Urinary bladder (tissue), 4 donors: ENCODE data around the gene ST3GAL3. TPM values are rescaled to one million over a fixed set of nuclear protein-coding genes. Genes with fewer than 3 reads are reported as not detected.

Experiments used
- DNase-seq: peaks from one replicate; pipeline ENCODE4 v3.0.0-alpha.2; 2015; ENCODE audit errors: extremely low spot score
- H3K27ac ChIP-seq: one replicate; pipeline ENCODE4 v1.5.1; 2013; ENCODE audit warnings: low read depth, mild to moderate bottlenecking, moderate library complexity
- H3K36me3 ChIP-seq: one replicate; pipeline ENCODE4 v1.6.1; 2013; ENCODE audit warnings: mild to moderate bottlenecking, moderate library complexity; ENCODE audit not compliant: insufficient read depth
- H3K4me1 ChIP-seq: one replicate; pipeline ENCODE4 v1.6.1; 2013; ENCODE audit warnings: mild to moderate bottlenecking, moderate library complexity; ENCODE audit not compliant: insufficient read depth
- H3K4me3 ChIP-seq: one replicate; pipeline ENCODE4 v1.5.1; 2013; ENCODE audit warnings: low read depth, low read length
- WGBS: extraction: QIAGEN DNeasy Blood & Tissue Kit; methylation state at CpG from one replicate; pipeline ENCODE4 v1.1.7; 2013; 5-methylcytosine and 5-hydroxymethylcytosine counted together
- polyA plus RNA-seq: library from polyadenylated mRNA; stranded (reverse); fragments of 200-250 nt; gene quantifications from one replicate; pipeline ENCODE4 v1.2.3, GENCODE V29; 2013
- small RNA-seq: library from RNA; depleted of rRNA; stranded (forward); fragments of <200 nt; gene quantifications from one replicate; pipeline ENCODE3, GENCODE V24; 2014
- total RNA-seq: library from RNA; depleted of rRNA; stranded (reverse); fragments of >200 nt; gene quantifications from one replicate; pipeline ENCODE4 v1.2.3, GENCODE V29; 2014
- donor health status: healthy with polysubstance abuse.
- donor health status: healthy.

Gene ST3GAL3
- total and polyA plus RNA-seq, 2 donors: 25.4 to 27.2 TPM

GRCh38 chr1:43976045-43976444, 268.7 kb downstream of the ST3GAL3 start:
- no peaks in the 10 kb centered on the region for H3K36me3 ChIP-seq
- no peak overlapping the region for H3K27ac ChIP-seq
- 82% methylated on average over 4 of the region's 4 CpGs for WGBS
- no peak for DNase-seq
- no peaks in the 10 kb centered on the region for H3K4me1 ChIP-seq
- H3K4me3 ChIP-seq: peak overlapping the region; percentile 76

GRCh38 chr1:43976890-43977289, 269.6 kb downstream of the ST3GAL3 start:
- Histone ChIP-seq H3K4me3 (no peak overlapping the region), H3K4me1 (no peaks in the 10 kb centered on the region), H3K36me3 (no peaks in the 10 kb centered on the region), H3K27ac (no peak overlapping the region)
- DNase-seq: no peak
- WGBS: 92% methylated on average over 8 of the region's 8 CpGs

GRCh38 chr1:43977376-43978263, 270.3 kb downstream of the ST3GAL3 start:
- DNase-seq: no peak
- Histone ChIP-seq H3K27ac (no peak overlapping the region), H3K4me3 (no peak overlapping the region), H3K4me1 (no peaks in the 10 kb centered on the region), H3K36me3 (no peaks in the 10 kb centered on the region)
- 84% methylated on average over 9 of the region's 9 CpGs for WGBS

- Histone ChIP-seq H3K36me3 (no peaks in the 10 kb centered on the region), H3K4me3 (no peak overlapping the region), H3K27ac (no peak overlapping the region), H3K4me1 (no peaks in the 10 kb centered on the region)
- WGBS: 70% methylated on average over 5 of the region's 5 CpGs
- DNase-seq: no peak
Observed at GRCh38 chr1:43978264-43978550, 270.9 kb downstream of the ST3GAL3 start.

GRCh38 chr1:43978551-43979260, 271.4 kb downstream of the ST3GAL3 start, which contains the start of gene B4GALT2:
Gene B4GALT2, plus strand, starts transcription at chr1:43979210. Its CDS starts 1,951 bp downstream, at chr1:43981161.
- Histone ChIP-seq H3K4me3 (peak within 1 kb of the TSS; percentile 73), H3K4me1 (no peaks in the 10 kb centered on the region), H3K27ac (no peak within 1 kb of the TSS), H3K36me3 (no peaks in the 10 kb centered on the region)
- WGBS: 6% methylated on average over 47 of the region's 54 CpGs
- no peak for DNase-seq

GRCh38 chr1:43979261-43979527, 271.9 kb downstream of the ST3GAL3 start:
- DNase-seq: no peak
- no peaks in the 10 kb centered on the region for H3K4me1 ChIP-seq
- under 1% methylated on average over 43 of the region's 45 CpGs for WGBS
- H3K4me3 ChIP-seq: peak overlapping the region; percentile 73
- H3K27ac ChIP-seq: no peak overlapping the region
- no peaks in the 10 kb centered on the region for H3K36me3 ChIP-seq

GRCh38 chr1:43979528-43980254, 272.4 kb downstream of the ST3GAL3 start:
- Histone ChIP-seq H3K4me1 (no peaks in the 10 kb centered on the region), H3K36me3 (no peaks in the 10 kb centered on the region), H3K27ac (no peak overlapping the region), H3K4me3 (peak overlapping the region; percentile 73)
- 2% methylated on average over 45 of the region's 45 CpGs for WGBS
- no peak for DNase-seq

GRCh38 chr1:43980255-43981134, 273.2 kb downstream of the ST3GAL3 start:
- Histone ChIP-seq H3K36me3 (no peaks in the 10 kb centered on the region), H3K4me3 (no peak overlapping the region), H3K4me1 (no peaks in the 10 kb centered on the region), H3K27ac (no peak overlapping the region)
- 53% methylated on average over 13 of the region's 13 CpGs for WGBS
- no peak for DNase-seq

Small RNAs within 50 kb of the gene (small RNA-seq; reads per million reads assigned to genes)
- gene AL451062.2: not detected
- not detected for gene RF00026

Other genes with a start within 250 kb of the ST3GAL3 start
- gene PTPRF, start 176.7 kb upstream of the ST3GAL3 start, total RNA-seq: 48.7 TPM
- gene PTPRF, start 176.7 kb upstream of the ST3GAL3 start, polyA plus RNA-seq: 66.3 TPM
- gene KDM4A, start 57.4 kb upstream of the ST3GAL3 start, total RNA-seq: 41.4 TPM
- 14.7 TPM for gene KDM4A, start 57.4 kb upstream of the ST3GAL3 start, polyA plus RNA-seq
- 1.4 TPM for gene ARTN, start 226.3 kb downstream of the ST3GAL3 start, total RNA-seq
- 2.4 TPM for gene ARTN, start 226.3 kb downstream of the ST3GAL3 start, polyA plus RNA-seq
- gene IPO13, start 239.4 kb downstream of the ST3GAL3 start, total RNA-seq: 11.5 TPM
- 22.2 TPM for gene IPO13, start 239.4 kb downstream of the ST3GAL3 start, polyA plus RNA-seq